C4-2B (cell line): ENCODE measurements around the gene LPAR5.

Experiments
- H3K27ac ChIP-seq: fragments of 450-650 bp; 2 replicates; pipeline ENCODE4 v1.5.1; 2017
- ZFX ChIP-seq: fragments of 450-650 bp; IDR thresholded peaks from 2 replicates; pipeline ENCODE4 v1.6.1; 2017
- TF ChIP-seq, protein P1 (sequence below): fragments of 450-650 bp; conservative IDR thresholded peaks from 2 replicates; pipeline ENCODE4 v1.5.1; 2017; ENCODE audit warnings: mild to moderate bottlenecking

The LPAR5 gene

DNA sequence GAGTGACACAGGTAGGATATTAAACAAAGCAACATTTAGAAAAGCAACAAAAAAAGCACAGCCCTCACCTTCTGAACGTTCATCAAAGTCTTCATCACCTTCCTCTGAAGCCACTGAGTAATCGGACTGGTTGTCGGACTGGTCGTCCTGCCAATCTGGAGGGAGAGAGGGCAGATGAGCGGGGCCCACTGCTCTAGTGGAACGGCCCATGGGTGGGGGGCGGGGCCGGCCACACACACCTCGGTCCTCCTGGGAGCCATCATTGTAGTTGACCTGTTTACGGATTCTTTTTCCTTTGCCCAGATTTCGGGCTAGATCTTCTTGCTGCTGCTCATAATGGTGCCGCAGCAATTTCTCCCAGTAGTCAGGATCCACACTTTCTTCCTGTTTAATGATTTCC, 52.8 kb downstream of the LPAR5 start:
- no peak overlapping the region for H3K27ac ChIP-seq
- TF ChIP-seq, protein P1, sequence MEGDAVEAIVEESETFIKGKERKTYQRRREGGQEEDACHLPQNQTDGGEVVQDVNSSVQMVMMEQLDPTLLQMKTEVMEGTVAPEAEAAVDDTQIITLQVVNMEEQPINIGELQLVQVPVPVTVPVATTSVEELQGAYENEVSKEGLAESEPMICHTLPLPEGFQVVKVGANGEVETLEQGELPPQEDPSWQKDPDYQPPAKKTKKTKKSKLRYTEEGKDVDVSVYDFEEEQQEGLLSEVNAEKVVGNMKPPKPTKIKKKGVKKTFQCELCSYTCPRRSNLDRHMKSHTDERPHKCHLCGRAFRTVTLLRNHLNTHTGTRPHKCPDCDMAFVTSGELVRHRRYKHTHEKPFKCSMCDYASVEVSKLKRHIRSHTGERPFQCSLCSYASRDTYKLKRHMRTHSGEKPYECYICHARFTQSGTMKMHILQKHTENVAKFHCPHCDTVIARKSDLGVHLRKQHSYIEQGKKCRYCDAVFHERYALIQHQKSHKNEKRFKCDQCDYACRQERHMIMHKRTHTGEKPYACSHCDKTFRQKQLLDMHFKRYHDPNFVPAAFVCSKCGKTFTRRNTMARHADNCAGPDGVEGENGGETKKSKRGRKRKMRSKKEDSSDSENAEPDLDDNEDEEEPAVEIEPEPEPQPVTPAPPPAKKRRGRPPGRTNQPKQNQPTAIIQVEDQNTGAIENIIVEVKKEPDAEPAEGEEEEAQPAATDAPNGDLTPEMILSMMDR: no peak
- no peak for TF ChIP-seq ZFX

- TF ChIP-seq, protein P1: no peak; the same call in 1 of the 2 replicates
- TF ChIP-seq ZFX: no peak
- H3K27ac ChIP-seq: no peak overlapping the region
These were observed 53.6 kb downstream of the LPAR5 start for GRCh38 chr12:6582196-6582595.

DNA sequence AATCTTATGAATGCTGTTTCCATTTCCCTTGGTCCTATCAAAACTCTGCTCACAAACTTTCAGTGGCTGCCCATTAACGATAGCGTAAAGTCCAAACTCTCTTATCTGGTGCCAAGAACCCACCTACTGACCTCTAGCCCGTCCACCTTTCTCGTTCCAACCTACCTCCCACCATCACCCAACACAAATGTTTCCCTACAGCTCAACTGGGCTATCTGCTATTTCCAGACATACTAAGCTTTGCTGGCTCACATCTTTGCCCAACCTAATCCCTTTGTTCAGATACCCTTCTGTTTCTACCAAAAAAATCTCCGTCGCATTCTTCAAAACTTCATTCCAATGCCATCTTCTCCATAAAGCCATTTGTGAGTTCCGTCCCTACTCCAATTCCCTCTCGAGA, 60.1 kb downstream of the LPAR5 start:
- H3K27ac ChIP-seq: no peak overlapping the region
- TF ChIP-seq, protein P1: no peak
- TF ChIP-seq ZFX: no peak

- no peak overlapping the region for H3K27ac ChIP-seq
- TF ChIP-seq, protein P1: no peak
- TF ChIP-seq ZFX: no peak
These were observed 61.0 kb downstream of the LPAR5 start for GRCh38 chr12:6574576-6575295.

GRCh38 chr12:6573001-6573400, 62.8 kb downstream of the LPAR5 start:
- no peak for TF ChIP-seq ZFX
- TF ChIP-seq, protein P1: no peak
- no peak overlapping the region for H3K27ac ChIP-seq

DNA sequence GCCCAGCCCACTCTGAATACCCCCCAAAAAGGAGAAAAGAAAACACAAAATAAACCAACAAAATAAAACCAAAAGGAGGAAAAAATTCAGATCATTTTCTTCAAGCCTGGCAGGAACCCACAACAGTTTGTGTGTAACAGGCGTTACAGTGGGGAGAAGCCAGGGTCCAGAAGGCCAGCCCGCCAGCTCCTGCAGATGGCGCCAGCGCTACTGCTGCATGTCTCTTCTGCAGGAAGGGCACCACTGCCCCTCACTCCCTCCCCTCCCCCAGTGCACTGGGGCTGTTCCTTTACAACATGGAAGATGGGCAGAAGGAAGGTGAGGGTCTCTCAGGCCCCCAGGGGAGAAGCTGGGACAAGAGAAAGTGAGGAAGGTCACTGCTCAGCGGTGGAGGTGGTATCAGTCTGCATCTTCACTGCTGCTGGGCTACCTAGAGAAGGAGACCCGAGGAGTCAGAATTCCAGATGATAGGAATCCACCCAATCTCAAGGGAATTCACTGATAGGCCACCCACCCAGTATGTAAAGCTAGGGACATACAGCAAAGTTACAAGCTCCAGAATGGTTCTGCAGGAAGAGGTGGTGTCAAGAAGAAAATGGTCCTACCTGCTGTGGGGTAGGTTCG, 65.4 kb downstream of the LPAR5 start:
- no peak overlapping the region for H3K27ac ChIP-seq
- TF ChIP-seq, protein P1: peak; percentile 84
- TF ChIP-seq ZFX: no peak

GRCh38 chr12:6569786-6570185, 66.0 kb downstream of the LPAR5 start:
- H3K27ac ChIP-seq: peak overlapping the region; percentile 92; the same call in 1 of the 2 replicates

More at GRCh38 chr12:6569786-6570185, 66.0 kb downstream of the LPAR5 start:
- TF ChIP-seq, protein P1: no peak
- TF ChIP-seq ZFX: no peak
